OCI-LY3 (cell line): Measurements from ENCODE around the gene RHBDL3.

ENCODE experiments used
- EZH2phosphoT487 ChIP-seq: fragments of 200-600 bp; shearing (Covaris generic); IDR thresholded peaks from 2 replicates; pipeline ENCODE4 v1.6.1; 2018; ENCODE audit warnings: antibody characterized with exemption, mixed run types, low read depth
- TF ChIP-seq, protein P1 (sequence below): fragments of 200-600, 300-600 bp; sonication (generic); IDR thresholded peaks from 2 replicates; pipeline ENCODE4 v1.5.1; 2014; ENCODE audit warnings: antibody characterized with exemption, low read length, low read depth

DNA sequence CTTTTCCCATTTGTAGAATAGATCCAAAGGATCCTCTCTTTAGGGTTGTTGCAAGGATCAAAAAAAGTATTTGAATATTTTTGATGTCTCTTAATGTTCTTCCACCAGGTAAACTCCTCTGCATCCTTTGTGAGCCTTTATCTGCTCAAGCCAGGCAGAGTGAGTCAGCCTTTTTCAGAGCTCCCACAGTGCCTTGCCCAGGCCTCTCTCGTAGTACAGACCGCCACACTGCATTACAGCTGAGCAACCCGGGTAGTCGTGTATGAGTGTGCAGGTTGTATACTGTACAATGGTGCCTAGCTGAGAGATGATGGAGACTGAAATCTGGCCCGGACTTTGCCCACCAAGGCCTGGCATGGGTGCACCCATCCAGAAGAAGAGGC is 20.9 kb downstream of the RHBDL3 start:
- TF ChIP-seq, protein P1, sequence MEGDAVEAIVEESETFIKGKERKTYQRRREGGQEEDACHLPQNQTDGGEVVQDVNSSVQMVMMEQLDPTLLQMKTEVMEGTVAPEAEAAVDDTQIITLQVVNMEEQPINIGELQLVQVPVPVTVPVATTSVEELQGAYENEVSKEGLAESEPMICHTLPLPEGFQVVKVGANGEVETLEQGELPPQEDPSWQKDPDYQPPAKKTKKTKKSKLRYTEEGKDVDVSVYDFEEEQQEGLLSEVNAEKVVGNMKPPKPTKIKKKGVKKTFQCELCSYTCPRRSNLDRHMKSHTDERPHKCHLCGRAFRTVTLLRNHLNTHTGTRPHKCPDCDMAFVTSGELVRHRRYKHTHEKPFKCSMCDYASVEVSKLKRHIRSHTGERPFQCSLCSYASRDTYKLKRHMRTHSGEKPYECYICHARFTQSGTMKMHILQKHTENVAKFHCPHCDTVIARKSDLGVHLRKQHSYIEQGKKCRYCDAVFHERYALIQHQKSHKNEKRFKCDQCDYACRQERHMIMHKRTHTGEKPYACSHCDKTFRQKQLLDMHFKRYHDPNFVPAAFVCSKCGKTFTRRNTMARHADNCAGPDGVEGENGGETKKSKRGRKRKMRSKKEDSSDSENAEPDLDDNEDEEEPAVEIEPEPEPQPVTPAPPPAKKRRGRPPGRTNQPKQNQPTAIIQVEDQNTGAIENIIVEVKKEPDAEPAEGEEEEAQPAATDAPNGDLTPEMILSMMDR = no peak
- no peak for TF ChIP-seq EZH2phosphoT487
